GM18526 (cell line): ENCODE measurements around the gene RPS6KA3.
A peak's percentile ranks its signal among the peaks of the same experiment; 100 is the strongest.

ENCODE experiments used
- POLR2A ChIP-seq: IDR thresholded peaks from 3 replicates; pipeline ENCODE4 v1.6.1; 2011; ENCODE audit not compliant: insufficient read length; ENCODE audit errors: extremely low read depth

The RPS6KA3 gene

DNA sequence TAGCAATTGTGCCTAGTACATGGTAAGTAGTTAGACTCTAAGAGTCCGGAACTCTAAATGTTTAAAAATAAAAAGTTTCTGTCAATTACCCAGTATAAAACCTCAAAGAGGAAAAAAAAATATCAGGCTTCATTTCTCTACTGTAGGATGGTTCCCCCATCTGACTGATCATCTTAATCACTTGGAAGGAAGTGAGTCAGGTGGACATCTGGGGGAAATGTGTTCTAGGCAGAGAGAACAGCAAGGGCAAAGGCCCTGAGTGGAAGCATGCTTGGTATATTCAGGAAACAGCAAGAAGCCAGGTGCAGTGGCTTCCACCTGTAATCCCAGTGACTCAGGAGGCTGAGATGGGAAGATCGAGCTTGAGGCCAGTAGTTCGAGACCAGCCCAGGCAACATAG, 122.2 kb downstream of the RPS6KA3 start:
- TF ChIP-seq POLR2A = no peak

GRCh38 chrX:20143561-20143960, 123.1 kb downstream of the RPS6KA3 start:
- no peak for TF ChIP-seq POLR2A

DNA sequence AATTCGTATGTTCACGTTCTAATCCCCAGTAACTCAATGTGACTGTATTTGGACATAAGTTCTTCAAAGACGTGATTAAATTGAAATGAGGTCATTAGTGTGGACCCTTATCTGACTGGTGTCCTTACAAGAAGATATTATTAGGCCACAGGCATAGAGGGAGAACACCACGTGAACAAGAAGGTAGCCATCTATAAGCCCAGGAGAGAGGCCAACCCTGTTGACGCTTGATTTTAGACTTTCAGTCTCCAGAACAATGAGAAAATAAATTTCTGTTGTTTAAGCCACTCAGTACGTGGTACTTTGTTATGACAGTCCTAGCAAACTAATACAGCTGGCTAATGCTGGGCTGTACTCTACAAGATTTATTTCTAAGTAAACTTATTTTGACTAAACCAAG, 123.6 kb downstream of the RPS6KA3 start:
- no peak for TF ChIP-seq POLR2A

DNA sequence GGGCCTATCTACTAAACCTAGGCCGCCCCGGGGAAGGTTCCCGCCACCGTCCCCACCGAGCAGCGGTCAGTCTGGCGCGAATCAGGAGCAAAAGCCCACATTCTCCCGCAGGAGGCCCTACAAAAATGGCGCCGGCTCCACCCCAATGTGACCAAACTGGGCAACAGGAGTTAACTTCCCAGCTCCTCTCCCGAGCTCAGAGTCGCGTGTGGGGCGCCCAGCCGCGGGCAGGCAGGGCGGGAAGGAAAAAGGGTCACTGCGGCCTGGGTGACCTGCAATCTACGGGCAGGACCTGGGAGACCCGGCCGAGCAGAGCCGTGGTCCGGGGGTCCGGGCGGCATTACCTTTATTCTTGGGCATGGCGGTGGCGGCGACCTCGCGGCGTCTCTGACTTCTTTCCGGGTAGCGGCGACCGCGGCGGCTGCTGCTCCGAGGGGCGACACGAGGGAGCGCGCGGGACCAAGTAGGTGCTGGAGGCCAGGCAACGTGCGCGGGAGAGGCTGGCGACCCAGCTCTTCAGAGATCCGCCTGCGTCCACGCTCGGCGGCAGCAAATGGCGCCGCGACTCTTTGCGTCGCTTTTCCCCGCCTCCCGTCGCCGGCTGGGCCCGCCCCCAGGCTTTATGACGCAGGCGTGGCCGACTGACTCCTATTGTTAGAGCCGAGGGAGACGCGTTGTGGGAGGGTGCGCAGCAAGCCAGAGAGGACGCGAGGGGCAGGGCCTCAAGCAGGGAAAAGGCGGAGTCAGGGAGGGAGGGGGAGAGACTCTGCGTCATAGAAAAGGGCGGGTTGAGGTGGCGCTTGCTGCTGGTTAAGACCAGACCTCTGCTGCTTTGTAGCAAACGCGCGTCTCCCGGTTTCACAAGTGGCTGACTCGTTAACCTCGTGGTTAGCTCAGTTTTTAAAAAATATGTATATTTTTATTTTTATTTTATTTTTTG, 125.2 kb downstream of the RPS6KA3 start, which contains the start of gene EIF1AX:
Gene EIF1AX, minus strand, starts transcription at position 558 of the 940 bp plus-strand sequence. Its CDS starts 198 bp downstream, at position 360.
- TF ChIP-seq POLR2A = peak; percentile 61

- TF ChIP-seq POLR2A = no peak
These were observed 126.3 kb downstream of the RPS6KA3 start for GRCh38 chrX:20140420-20140819.

DNA sequence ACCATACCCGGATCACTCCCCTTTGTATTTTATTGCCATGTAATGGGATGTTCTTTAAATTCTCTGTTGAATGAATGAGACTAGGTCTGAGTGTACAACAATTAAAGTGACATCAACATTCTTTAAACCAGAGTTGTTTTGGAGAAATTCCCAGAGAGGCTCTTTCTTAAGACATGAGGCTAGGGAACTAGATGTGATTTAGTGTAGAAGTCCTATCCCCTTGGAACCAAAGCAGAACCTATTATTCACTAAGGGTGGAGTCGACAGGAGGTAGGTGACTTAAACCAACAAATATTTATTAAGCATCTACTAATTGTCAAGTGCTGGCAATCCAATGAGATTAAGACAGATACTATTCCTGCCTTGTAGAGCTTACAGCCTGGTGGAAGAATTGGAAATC, 126.7 kb downstream of the RPS6KA3 start:
- no peak for TF ChIP-seq POLR2A

DNA sequence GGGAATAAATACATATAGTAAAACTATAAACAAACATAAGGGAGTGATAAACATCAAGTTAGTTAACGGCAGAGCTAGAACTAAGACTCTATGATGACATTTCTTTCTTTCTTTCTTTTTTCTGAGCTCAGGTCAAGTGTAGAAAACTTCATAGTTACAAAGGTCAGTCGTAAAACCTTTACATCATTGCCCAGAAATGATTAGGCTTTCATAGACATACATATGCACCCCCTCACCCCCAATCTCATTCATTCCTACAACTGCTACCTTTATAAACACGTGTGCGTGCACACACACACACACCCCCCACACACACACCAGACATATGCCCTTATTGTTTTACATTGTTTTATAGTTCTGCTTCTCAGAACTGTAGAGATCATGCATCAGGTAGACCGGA, 130.8 kb downstream of the RPS6KA3 start:
- no peak for TF ChIP-seq POLR2A

DNA sequence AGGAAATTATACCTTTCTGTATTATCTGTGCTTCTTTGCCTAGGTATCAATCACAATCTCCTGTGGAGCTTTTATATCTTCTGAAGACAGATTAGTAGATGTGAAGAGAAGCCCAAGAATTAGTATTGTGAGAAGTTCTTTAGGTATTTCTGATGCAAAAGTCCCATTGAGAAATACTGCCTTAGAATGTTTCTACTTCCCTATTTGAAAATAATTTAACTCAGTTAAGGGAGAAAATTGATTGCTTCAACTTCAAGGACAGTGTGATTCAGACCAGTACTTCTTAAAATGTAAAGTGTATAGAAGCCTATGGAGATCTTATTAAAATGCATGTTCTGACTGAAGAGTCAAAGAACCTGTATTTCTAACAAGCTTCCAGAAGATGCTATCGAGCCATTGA, 134.0 kb downstream of the RPS6KA3 start:
- TF ChIP-seq POLR2A = no peak

GRCh38 chrX:20130357-20130756, 136.4 kb downstream of the RPS6KA3 start:
- TF ChIP-seq POLR2A = no peak

DNA sequence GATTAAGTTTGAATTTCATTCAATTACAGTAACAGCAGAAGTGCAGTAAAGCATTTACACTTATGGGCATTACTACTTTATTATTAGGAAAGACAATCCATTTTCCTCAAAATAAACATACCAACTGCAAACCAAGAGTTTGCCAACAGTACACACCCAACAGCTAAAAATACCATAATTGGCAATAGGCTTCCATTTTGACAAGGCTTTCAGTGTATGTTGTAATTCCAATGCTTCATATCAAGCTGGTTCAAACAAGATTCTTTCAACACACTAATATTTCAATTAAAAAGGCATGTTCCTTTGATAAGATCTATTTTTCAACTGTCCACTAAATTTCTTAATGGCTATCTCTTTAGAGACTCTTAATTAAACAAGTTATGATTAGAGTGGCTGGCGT, 137.2 kb downstream of the RPS6KA3 start:
- TF ChIP-seq POLR2A = no peak

GRCh38 chrX:20128670-20129069, 138.0 kb downstream of the RPS6KA3 start:
- no peak for TF ChIP-seq POLR2A

GRCh38 chrX:20124964-20125363, 141.7 kb downstream of the RPS6KA3 start:
- no peak for TF ChIP-seq POLR2A

DNA sequence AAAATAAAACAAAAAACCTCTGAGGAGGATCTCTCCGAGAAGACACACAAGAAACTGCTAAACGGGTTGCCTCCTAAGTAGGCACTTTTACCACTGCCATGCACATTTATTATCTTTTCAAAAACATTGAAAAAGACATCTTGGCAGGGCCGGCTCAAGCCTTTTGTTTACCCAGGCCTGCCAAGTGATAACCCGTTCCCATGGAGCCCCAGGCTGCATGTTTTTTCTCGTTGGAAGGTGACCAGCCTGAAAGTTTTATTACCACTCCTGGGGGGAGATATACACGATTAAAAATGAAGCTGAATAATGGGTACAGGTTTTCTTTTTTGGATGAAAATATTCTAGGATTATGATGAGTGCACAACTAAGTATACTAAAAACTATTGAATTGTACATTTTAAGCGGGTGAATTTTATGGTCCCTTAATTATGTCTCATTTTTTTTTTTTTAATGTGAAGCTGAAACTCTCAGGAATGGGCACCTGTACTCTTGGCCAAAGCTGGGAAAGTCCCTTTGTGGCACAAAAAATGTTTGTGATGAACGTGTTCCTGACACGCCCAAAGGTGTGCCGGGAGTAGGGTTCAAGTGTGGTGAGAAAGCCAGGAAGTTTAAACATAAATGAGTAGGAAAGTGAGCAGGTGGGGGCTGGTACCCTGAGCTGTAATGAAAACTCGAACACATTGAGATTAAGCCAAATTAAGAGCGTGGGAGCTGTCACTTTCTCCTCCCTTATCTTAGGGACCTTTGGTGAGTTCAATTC, 148.5 kb downstream of the RPS6KA3 start:
- TF ChIP-seq POLR2A = no peak

DNA sequence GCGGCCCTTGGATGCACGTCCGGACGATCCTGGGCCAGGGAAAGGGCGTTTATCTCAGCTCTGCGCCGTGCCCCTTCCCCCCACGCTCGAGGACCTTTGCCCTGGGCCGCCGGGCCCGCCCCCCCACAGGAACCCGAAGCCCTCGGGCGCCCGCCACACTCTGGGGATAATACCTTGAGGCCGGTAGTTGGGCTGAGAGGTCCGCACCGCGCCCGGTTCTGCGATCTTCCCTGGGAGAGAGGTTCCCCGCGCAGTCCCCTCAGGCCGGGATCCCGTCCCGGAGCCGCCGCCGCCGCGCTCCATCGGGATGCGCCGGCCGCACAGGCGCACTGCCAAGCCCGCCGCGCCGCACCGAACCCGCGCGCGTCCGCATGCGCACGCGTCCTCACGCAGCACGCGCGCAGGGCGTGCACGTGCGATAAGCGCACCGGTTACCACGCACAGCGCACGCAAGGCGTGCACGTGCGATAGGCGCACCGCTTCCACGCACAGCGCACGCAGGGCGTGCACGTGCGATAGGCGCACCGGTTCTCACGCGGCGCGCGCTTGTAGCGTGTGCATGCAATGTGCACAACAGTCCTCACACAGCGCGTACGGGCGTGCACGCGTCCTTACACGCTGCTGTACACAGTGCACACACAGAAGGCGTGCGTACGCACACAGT, 150.0 kb downstream of the RPS6KA3 start, which contains the start of gene MAP7D2:
Gene MAP7D2, minus strand, starts transcription at position 331 of the 664 bp plus-strand sequence. Its CDS starts 28 bp downstream, at position 303.
- TF ChIP-seq POLR2A = no peak

DNA sequence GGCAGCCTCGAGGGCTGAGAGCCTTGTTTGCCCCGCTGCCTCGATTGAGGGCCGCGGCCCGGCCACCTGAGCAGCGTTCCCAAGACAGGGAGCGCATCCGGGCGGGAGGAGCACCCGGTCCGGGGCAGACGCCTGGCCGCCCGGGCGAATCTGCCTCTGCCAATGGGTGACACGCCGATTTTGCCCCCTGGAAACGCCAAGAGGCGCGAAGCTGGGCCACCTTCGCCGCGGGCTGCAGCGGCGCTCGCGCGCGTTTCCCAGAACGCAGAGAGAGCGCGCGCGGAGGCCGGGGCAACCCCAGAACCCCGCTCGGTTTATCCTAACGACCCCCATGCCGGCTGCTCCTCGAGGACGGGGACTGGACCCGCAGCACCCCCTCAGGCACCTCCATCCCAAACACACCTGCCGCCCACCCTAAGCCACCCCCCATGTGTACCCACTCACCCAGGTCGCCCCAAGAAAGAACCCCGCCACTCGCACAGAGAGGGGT, 150.6 kb downstream of the RPS6KA3 start:
- no peak for TF ChIP-seq POLR2A
